IPS DF 6.9 (cell line): ENCODE results near the gene ITGAV.

Experiments
- DNase-seq: peaks from one replicate; pipeline ENCODE4 v3.0.0-alpha.2; 2013; ENCODE audit warnings: low read depth, low spot score
- H3K27ac ChIP-seq: one replicate; pipeline ENCODE4 v1.5.1; 2013; ENCODE audit warnings: low read length, control low read depth
- H3K27me3 ChIP-seq: 2 replicates; pipeline ENCODE4 v1.6.1; 2013; ENCODE audit warnings: mild to moderate bottlenecking, low read length; ENCODE audit not compliant: control insufficient read depth, insufficient read depth
- H3K36me3 ChIP-seq: 2 replicates; pipeline ENCODE4 v1.6.1; 2013; ENCODE audit warnings: low read length; ENCODE audit not compliant: control insufficient read depth, insufficient read depth
- H3K4me1 ChIP-seq: 2 replicates; pipeline ENCODE4 v1.6.1; 2013; ENCODE audit warnings: low read length; ENCODE audit not compliant: control insufficient read depth, insufficient read depth
- H3K4me3 ChIP-seq: 2 replicates; pipeline ENCODE4 v1.5.1; 2013; ENCODE audit warnings: mild to moderate bottlenecking, low read length
- H3K9me3 ChIP-seq: 2 replicates; pipeline ENCODE4 v1.6.1; 2013; ENCODE audit warnings: low read length, inconsistent platforms; ENCODE audit not compliant: control insufficient read depth, insufficient read depth
- WGBS: extraction: QIAGEN DNeasy Blood & Tissue Kit; methylation state at CpG from one replicate; pipeline ENCODE4 v1.1.7; 2013; ENCODE audit warnings: mixed read lengths, missing lambda C conversion rate; ENCODE audit not compliant: insufficient read length, insufficient coverage; 5-methylcytosine and 5-hydroxymethylcytosine counted together

The ITGAV gene

GRCh38 chr2:186664385-186665043, 74.7 kb downstream of the ITGAV start:
- no peak for DNase-seq
- WGBS, result no CpG with 5 or more reads among the region's 5 CpGs
- H3K36me3 ChIP-seq, result no peaks in the 10 kb centered on the region; the same call in 1 of the 2 replicates
- H3K9me3 ChIP-seq, result no peaks in the 10 kb centered on the region
- H3K27ac ChIP-seq, result no peak overlapping the region
- no peak overlapping the region for H3K4me3 ChIP-seq
- H3K27me3 ChIP-seq, result no peaks in the 10 kb centered on the region
- no peaks in the 10 kb centered on the region for H3K4me1 ChIP-seq

GRCh38 chr2:186669146-186669545, 79.3 kb downstream of the ITGAV start:
- no peaks in the 10 kb centered on the region; the same call in 1 of the 2 replicates for H3K36me3 ChIP-seq
- WGBS, result no CpG with 5 or more reads among the region's 1 CpG
- H3K27me3 ChIP-seq, result no peaks in the 10 kb centered on the region
- no peaks in the 10 kb centered on the region for H3K4me1 ChIP-seq
- no peak overlapping the region for H3K27ac ChIP-seq
- no peak for DNase-seq
- no peak overlapping the region for H3K4me3 ChIP-seq
- H3K9me3 ChIP-seq, result no peaks in the 10 kb centered on the region

GRCh38 chr2:186670831-186671230, 81.0 kb downstream of the ITGAV start:
- 100% methylated on average over 1 of the region's 2 CpGs for WGBS
- H3K4me1 ChIP-seq, result no peaks in the 10 kb centered on the region
- no peaks in the 10 kb centered on the region; the same call in 1 of the 2 replicates for H3K36me3 ChIP-seq
- DNase-seq, result no peak
- H3K9me3 ChIP-seq, result no peaks in the 10 kb centered on the region
- no peaks in the 10 kb centered on the region for H3K27me3 ChIP-seq
- no peak overlapping the region for H3K27ac ChIP-seq
- no peak overlapping the region for H3K4me3 ChIP-seq

GRCh38 chr2:186675380-186675779, 85.5 kb downstream of the ITGAV start:
- no peak overlapping the region for H3K27ac ChIP-seq
- no peaks in the 10 kb centered on the region for H3K27me3 ChIP-seq
- H3K4me1 ChIP-seq, result no peaks in the 10 kb centered on the region
- WGBS, result no CpG with 5 or more reads among the region's 1 CpG
- DNase-seq, result no peak
- H3K9me3 ChIP-seq, result no peaks in the 10 kb centered on the region
- H3K4me3 ChIP-seq, result no peak overlapping the region
- H3K36me3 ChIP-seq, result no peaks in the 10 kb centered on the region; the same call in 1 of the 2 replicates

- no peaks in the 10 kb centered on the region for H3K36me3 ChIP-seq
- H3K27me3 ChIP-seq, result no peaks in the 10 kb centered on the region
- no CpG with 5 or more reads among the region's 4 CpGs for WGBS
- 0 out of 2 replicates have a peak, but pooled peaks cover 1% of the 10 kb centered on the region for H3K4me1 ChIP-seq
- H3K9me3 ChIP-seq, result no peaks in the 10 kb centered on the region
- no peak for DNase-seq
- no peak overlapping the region for H3K27ac ChIP-seq
- H3K4me3 ChIP-seq, result no peak overlapping the region
Measured at GRCh38 chr2:186683341-186683740, 93.5 kb downstream of the ITGAV start.

GRCh38 chr2:186687807-186688211, 98.0 kb downstream of the ITGAV start:
- Histone ChIP-seq H3K27ac (no peak overlapping the region), H3K9me3 (no peaks in the 10 kb centered on the region), H3K27me3 (no peaks in the 10 kb centered on the region), H3K4me1 (0 out of 2 replicates have a peak, but pooled peaks cover 1% of the 10 kb centered on the region), H3K36me3 (no peaks in the 10 kb centered on the region), H3K4me3 (no peak overlapping the region)
- no peak for DNase-seq
- 100% methylated on average over 1 of the region's 2 CpGs for WGBS

- no peaks in the 10 kb centered on the region for H3K36me3 ChIP-seq
- no peaks in the 10 kb centered on the region for H3K27me3 ChIP-seq
- DNase-seq, result no peak
- H3K4me3 ChIP-seq, result no peak overlapping the region
- H3K4me1 ChIP-seq, result no peaks in the 10 kb centered on the region
- no CpG with 5 or more reads among the region's 3 CpGs for WGBS
- H3K27ac ChIP-seq, result no peak overlapping the region
- H3K9me3 ChIP-seq, result no peaks in the 10 kb centered on the region
Measured at GRCh38 chr2:186688813-186689212, 99.0 kb downstream of the ITGAV start.

- DNase-seq, result no peak
- no peaks in the 10 kb centered on the region for H3K36me3 ChIP-seq
- no peaks in the 10 kb centered on the region for H3K9me3 ChIP-seq
- WGBS, result no CpG with 5 or more reads among the region's 2 CpGs
- H3K4me3 ChIP-seq, result no peak overlapping the region
- H3K4me1 ChIP-seq, result no peaks in the 10 kb centered on the region
- H3K27ac ChIP-seq, result no peak overlapping the region
- no peaks in the 10 kb centered on the region for H3K27me3 ChIP-seq
Measured at GRCh38 chr2:186690786-186691185, 100.9 kb downstream of the ITGAV start.

- no peaks in the 10 kb centered on the region for H3K4me1 ChIP-seq
- no peaks in the 10 kb centered on the region for H3K27me3 ChIP-seq
- H3K9me3 ChIP-seq, result no peaks in the 10 kb centered on the region
- no peaks in the 10 kb centered on the region for H3K36me3 ChIP-seq
- no peak overlapping the region for H3K27ac ChIP-seq
- DNase-seq, result no peak
- H3K4me3 ChIP-seq, result no peak overlapping the region
Measured at GRCh38 chr2:186691231-186691630, 101.4 kb downstream of the ITGAV start.

GRCh38 chr2:186691900-186692299, 102.0 kb downstream of the ITGAV start:
- WGBS, result no CpG with 5 or more reads among the region's 5 CpGs
- Histone ChIP-seq H3K4me1 (no peaks in the 10 kb centered on the region), H3K9me3 (no peaks in the 10 kb centered on the region), H3K27me3 (no peaks in the 10 kb centered on the region), H3K4me3 (no peak overlapping the region), H3K27ac (no peak overlapping the region), H3K36me3 (no peaks in the 10 kb centered on the region)
- DNase-seq, result no peak

- DNase-seq, result no peak
- peak overlapping the region; percentile 82; the same call in 1 of the 2 replicates for H3K4me3 ChIP-seq
- no peak overlapping the region for H3K27ac ChIP-seq
- no CpG with 5 or more reads among the region's 7 CpGs for WGBS
- no peaks in the 10 kb centered on the region for H3K9me3 ChIP-seq
- no peaks in the 10 kb centered on the region for H3K4me1 ChIP-seq
- H3K27me3 ChIP-seq, result no peaks in the 10 kb centered on the region
- no peaks in the 10 kb centered on the region for H3K36me3 ChIP-seq
Measured at GRCh38 chr2:186693446-186693832, 103.6 kb downstream of the ITGAV start.
